IPS-NIHi11 (cell line): ENCODE results near the gene SH2D2A.
A peak's percentile ranks its signal among the peaks of the same experiment; 100 is the strongest.

Source experiments
- DNase-seq: peaks from one replicate; pipeline ENCODE4 v3.0.0; 2012; ENCODE audit warnings: mixed read lengths, low spot score

SH2D2A gene

DNA sequence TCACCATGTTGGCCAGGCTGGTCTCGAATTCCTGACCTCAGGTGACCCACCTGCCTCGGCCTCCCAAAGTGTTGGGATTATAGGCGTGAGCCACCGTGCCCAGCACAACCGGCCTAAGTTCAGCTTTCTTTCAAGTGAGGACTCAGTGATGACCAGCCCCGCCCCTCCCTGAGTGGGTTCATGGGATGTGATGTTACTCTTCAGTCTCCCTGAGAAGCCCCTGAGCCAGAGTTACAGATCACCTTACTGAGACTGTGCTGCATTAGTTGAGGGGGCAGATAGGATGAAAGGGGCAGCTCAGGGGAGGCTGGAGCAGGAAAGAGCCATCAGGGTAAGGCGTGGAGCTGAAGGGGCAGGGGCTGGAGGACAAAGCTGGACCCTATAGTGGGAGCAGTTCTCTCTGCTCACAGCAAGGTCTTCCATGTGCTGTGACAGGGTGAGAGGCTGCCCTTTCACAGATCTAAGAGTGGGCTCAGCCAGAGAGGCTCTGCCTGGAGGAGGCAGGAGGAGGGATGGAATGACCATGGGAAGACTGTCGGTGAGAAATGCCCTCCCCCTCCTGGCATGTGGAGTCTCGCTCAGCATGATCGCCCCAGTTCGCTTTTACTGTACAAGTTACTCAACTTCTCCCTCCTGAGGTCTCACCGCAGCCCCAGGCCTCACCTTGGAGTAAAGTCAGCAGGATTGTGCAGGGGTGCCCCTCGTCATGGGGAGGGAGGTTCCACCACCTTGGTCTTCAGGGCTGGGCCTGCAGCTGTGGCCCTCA lies 13.4 kb downstream of the SH2D2A start:
- no peak for DNase-seq

GRCh38 chr1:156802421-156802935 lies 14.2 kb downstream of the SH2D2A start:
- DNase-seq, result no peak

DNA sequence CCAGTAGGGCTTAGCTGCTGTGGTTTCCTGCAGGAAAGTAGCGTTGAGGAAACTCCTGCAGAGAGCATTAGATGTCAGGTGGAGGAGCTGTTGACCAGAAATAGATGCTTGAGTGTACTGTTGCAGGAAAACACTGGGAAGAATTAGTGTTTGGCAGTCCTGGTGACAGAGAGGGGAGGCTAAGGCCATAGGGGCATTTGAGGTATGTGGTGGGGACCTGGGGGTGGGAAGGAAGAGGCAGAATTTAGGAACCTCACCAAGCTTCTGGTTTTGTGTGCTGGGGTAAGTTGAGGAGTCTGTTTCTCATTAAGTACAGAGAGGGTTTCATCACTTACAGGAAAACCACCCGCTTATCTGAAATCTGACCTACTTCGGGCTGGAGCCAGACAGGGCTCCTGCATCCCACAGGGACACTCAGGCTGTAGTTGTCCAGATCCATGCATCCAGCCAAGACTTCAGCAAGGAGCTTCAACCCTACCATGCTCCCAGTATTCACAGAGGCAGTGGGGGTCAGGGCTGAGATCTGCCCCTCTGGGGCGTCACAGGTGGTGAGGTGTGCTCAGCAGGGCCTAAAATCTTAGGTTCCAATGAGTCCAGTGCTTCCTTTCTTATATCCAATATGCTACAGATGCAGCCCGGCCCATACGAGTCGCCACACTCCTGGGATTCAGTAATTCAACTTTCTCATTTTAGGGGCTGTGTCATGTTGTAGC lies 15.1 kb downstream of the SH2D2A start:
- no peak for DNase-seq

GRCh38 chr1:156797212-156797871 lies 19.3 kb downstream of the SH2D2A start:
- peak; percentile 72 for DNase-seq

- no peak for DNase-seq
Observed at GRCh38 chr1:156796340-156797097, 20.1 kb downstream of the SH2D2A start.

DNA sequence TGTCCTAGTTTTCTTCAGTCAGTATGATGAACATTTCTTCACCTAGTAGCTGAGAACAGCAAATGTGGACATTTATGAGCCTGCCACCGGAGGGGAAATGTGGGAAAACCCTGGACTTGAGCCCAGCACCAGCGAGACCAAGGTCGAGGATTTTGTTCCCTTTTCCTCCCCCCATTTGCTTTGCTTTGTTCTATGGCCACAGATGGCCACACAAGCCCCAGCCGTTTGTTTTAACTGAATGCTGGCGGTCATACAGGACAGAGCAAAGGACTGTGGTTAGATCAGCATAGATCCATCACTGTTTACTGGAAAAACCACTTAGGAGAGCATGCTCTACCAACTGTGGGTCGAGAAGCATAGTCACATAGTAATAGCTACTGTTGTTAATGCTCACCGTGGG lies 20.9 kb downstream of the SH2D2A start:
- no peak for DNase-seq

GRCh38 chr1:156795374-156795733 lies 21.3 kb downstream of the SH2D2A start:
- DNase-seq, result no peak

DNA sequence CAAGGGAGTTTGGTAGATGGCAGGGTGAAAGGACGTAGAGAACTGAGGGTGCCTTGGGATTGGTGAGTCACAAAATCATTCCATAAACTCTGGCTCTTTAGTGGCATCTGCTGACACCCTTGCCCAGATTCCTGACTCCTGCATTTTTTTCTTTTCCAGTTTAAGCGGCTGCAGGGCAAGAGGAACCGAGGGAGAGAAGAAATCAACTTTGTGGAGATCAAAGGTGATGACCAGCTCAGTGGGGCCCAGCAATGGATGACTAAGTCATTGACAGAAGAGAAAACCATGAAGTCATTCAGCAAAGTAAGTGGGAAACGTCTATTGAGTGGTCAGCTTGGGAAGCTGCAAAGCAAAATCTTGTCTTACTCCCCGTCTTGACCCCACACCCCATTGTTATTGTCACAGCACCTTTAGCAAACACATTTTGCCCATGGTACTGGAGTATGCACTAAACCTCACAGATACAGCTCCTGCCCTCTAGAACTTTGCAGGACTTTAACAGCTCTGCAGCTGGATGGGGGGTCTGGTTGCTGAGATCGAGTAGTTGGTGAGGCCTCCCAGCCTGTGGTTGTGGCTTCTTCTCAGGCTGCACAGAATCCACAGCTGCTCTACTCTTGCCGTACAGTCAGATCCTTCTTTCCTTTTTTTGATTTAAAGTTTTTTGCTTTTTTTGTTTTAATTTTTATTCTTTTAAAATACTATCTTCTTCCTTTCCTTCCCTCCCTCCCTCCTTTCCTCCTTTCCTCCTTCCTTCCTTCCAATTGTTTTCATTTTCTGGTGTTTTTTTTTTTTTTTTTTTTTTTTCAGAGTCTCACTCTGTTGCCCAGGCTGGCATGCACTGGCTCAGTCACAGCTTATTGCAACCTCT lies 21.9 kb downstream of the SH2D2A start:
- no peak for DNase-seq

DNA sequence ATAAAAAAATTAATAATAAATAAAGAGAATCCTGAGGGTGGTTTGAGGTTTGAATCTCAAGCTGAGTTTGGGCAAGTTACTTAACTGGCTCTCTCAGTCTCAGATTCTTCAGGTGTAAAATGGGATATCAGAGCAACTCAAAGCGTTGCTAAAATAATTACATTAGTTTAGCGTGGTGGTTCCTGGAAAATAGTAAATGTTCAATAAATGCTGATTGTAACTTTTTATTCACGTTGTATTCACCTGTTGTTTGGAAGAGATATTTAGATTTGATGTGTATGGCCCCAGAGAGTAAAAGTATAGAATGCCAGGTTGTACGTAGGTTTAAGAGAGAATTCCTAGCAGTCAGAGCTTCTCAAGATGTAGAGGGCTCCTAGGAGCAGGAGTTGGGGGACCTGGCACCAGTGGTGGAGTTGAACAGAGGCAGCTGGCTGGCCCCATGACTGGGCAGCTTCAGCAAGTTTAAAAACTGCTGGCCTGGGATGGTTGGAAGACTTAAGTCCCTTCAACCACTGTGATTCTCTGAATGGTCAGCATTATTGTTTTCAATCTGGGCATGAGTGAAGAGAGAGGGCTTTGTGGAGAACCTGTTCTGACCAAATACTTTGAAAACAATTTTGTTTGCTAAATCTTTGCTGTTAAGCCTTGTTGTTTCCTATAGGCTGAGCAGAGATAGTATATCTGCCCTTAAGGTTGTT lies 26.9 kb downstream of the SH2D2A start:
- DNase-seq, result no peak

DNA sequence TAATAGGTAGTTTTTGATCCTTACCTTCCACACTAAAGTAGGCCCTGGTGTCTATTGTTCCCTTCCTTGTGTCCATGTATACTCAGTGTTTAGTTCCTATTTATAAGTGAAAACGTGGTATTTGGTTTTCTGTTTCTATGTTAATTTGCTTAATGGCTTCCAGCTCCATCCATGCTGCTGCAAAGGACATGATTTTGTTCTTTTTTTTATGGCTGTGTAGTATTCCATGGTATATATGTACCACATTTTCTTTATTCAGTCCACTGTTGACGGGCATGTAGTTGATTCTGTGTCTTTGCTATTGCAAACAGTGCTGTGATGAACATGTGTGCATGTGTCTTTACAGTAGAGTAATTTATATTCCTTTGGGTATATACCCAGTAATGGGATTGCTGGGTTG lies 28.5 kb downstream of the SH2D2A start:
- DNase-seq, result no peak

- no peak for DNase-seq
Observed at GRCh38 chr1:156786640-156787039, 30.0 kb downstream of the SH2D2A start.

GRCh38 chr1:156785458-156785857 lies 31.2 kb downstream of the SH2D2A start:
- DNase-seq, result no peak

- no peak for DNase-seq
Observed at GRCh38 chr1:156781585-156782186, 35.0 kb downstream of the SH2D2A start.

DNA sequence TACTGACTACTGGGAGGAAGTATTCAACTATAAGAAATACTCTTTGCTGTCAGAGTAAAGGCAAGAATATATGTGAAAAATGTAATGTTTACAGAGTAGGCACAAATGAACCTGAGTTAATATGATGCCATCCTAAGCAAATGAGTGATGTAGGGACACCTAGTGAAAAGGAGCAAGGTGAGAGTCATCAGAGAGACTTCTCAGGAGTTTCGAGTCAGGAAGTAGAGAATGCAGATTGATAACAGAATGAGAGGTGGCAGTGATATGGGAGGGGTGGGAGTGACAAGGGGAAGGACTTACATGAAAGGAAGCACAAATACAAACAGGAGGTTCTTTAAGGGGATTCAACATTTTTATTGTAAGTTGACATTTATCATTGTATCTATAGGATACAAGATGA lies 39.1 kb downstream of the SH2D2A start:
- no peak for DNase-seq

GRCh38 chr1:156776942-156777341 lies 39.7 kb downstream of the SH2D2A start:
- no peak for DNase-seq

DNA sequence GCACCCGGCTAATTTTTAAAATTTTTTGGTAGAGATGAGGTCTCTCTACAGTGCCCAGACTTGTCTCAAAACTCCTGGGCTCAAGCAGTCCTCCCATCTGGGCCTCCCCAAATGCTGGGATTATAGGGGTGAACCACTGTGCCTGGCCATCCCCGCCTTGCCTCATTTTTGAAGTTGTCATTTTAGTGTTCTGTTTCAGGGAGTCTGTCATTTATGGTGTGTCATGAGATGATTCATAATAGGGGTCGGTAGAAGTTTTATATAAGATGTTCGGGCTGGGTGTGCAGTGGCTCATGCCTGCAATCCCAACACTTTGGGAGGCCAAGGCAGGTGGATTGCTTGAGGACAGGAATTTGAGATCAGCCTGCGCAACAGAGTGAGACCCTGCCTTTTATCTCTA lies 40.8 kb downstream of the SH2D2A start:
- no peak for DNase-seq

- DNase-seq, result no peak
Observed at GRCh38 chr1:156773607-156774006, 43.0 kb downstream of the SH2D2A start.

DNA sequence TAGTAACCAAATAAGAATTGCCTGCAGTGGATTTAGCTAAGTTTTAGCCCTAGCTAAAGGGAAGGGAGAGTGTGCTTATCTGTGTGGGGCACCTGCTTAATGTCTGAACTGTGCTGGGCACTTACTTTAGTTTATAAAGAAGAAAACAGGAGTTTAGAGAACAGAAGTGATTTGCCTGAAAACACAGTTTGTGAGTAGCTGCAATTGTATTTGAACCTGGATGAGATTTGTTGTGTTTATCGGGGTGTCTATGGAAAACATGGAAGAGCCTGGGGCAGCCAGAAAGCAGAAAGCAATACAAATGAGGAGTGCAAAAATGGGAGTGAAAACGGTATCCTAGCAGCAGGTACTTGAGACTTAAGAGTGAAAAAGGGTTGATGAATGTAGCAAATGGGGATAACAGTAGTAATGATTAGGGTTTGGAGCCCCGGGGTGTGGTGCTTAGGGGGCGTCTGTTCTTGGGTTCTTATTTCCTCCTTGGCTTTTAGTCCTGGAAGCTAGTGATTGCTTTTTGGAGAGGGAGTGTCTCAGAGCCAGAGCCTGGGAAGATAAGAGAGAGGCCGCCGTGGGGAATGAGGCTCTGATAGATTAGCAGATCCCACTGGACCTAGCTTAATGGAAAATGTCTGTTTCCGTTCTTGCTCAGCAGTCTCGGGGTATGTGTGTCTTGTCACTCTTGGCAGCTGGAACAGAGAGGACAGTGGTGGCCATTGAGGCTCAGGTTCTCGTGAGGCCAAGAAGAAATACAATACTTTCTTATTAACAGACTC lies 43.7 kb downstream of the SH2D2A start:
- DNase-seq, result no peak

DNA sequence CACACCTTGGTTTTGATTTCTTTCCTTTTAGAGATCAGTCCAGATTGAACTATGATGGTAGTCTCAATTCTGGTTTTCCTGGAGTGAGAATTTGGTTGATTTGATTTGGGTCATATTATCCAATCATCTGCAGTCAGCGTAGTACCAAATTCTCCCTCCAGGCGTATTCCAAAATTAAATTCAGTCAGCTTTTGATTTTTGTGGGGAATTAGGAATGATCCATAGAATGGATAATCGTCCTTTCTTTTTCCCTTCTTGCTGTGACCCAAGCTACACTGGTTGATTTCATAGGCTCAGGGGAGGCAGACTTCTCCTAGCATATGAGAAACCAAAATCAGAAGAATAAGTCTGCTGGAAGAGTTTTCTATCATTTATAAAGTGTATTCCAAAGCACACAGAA lies 44.4 kb downstream of the SH2D2A start:
- no peak for DNase-seq
